Neural progenitor cell (in vitro differentiated cells): ENCODE data around the gene PROSER2. TPM values are rescaled to one million over a fixed set of nuclear protein-coding genes. Genes with fewer than 3 reads are reported as not detected.

Experiments used
- DNase-seq: peaks from one replicate; pipeline ENCODE4 v3.0.0-alpha.2; 2016; ENCODE audit warnings: low spot score
- H2AFZ ChIP-seq: fragments of 200-600 bp; sonication (generic); replicated peaks from 2 replicates; pipeline ENCODE4 v1.6.1; 2016; ENCODE audit warnings: antibody characterized with exemption
- H3F3A ChIP-seq: fragments of 200-600 bp; sonication (generic); 2 replicates; pipeline ENCODE4 v1.6.1; 2016; ENCODE audit warnings: antibody characterized with exemption, low read depth
- H3K27ac ChIP-seq: fragments of 200-600 bp; sonication (generic); 2 replicates; pipeline ENCODE4 v1.5.1; 2016; ENCODE audit warnings: mild to moderate bottlenecking
- H3K27me3 ChIP-seq: fragments of 200-600 bp; sonication (generic); 2 replicates; pipeline ENCODE4 v1.6.1; 2016; ENCODE audit warnings: mild to moderate bottlenecking, moderate library complexity
- H3K36me3 ChIP-seq: fragments of 200-600 bp; sonication (generic); 2 replicates; pipeline ENCODE4 v1.5.1; 2016
- H3K4me1 ChIP-seq: fragments of 200-600 bp; sonication (generic); 2 replicates; pipeline ENCODE4 v1.6.1; 2016; ENCODE audit warnings: mixed run types
- H3K4me2 ChIP-seq: fragments of 200-600 bp; sonication (generic); 2 replicates; pipeline ENCODE4 v1.6.1; 2016
- H3K4me3 ChIP-seq: fragments of 200-600 bp; sonication (generic); 2 replicates; pipeline ENCODE4 v1.5.1; 2016
- H3K79me2 ChIP-seq: fragments of 200-600 bp; sonication (generic); 2 replicates; pipeline ENCODE4 v1.6.1; 2016; ENCODE audit warnings: low read depth
- H3K9ac ChIP-seq: fragments of 200-600 bp; sonication (generic); 2 replicates; pipeline ENCODE4 v1.6.1; 2016
- H3K9me3 ChIP-seq: fragments of 200-600 bp; sonication (generic); 2 replicates; pipeline ENCODE4 v1.5.1; 2016; ENCODE audit warnings: low read depth
- H4K20me1 ChIP-seq: fragments of 200-600 bp; sonication (generic); 2 replicates; pipeline ENCODE4 v1.6.1; 2016; ENCODE audit warnings: low read depth
- H3K27ac Mint-ChIP-seq: 3 replicates; pipeline ENCODE4 v1.8.0; 2021; ENCODE audit warnings: mixed read lengths
- H3K27me3 Mint-ChIP-seq: 2 replicates; pipeline ENCODE4 v1.8.0; 2022; ENCODE audit warnings: low read depth, mild to moderate bottlenecking, inconsistent platforms, moderate library complexity, mixed read lengths; ENCODE audit not compliant: insufficient read depth
- H3K36me3 Mint-ChIP-seq: 3 replicates; pipeline ENCODE4 v1.8.0; 2021; ENCODE audit warnings: mixed read lengths
- H3K4me1 Mint-ChIP-seq: 3 replicates; pipeline ENCODE4 v1.8.0; 2021; ENCODE audit warnings: mixed read lengths
- H3K4me3 Mint-ChIP-seq: 3 replicates; pipeline ENCODE4 v1.8.0; 2021; ENCODE audit warnings: mild to moderate bottlenecking, moderate library complexity, mixed read lengths
- H3K9me3 Mint-ChIP-seq: 3 replicates; pipeline ENCODE4 v1.8.0; 2020; ENCODE audit warnings: mixed read lengths
- EZH2 ChIP-seq: fragments of 200-600 bp; sonication (generic); IDR thresholded peaks from 2 replicates; pipeline ENCODE4 v1.6.1; 2017; ENCODE audit warnings: antibody characterized with exemption, mild to moderate bottlenecking, moderate library complexity
- EZH2phosphoT487 ChIP-seq: fragments of 200-600 bp; sonication (generic); IDR thresholded peaks from 2 replicates; pipeline ENCODE4 v1.6.1; 2017; ENCODE audit warnings: antibody characterized with exemption
- total RNA-seq: library from RNA; depleted of rRNA; stranded (reverse); fragments of >200 nt; gene quantifications from 2 replicates; pipeline ENCODE4 v1.2.3, GENCODE V29; 2015; ENCODE audit warnings: low replicate concordance
- TF ChIP-seq, protein P1 (sequence below): fragments of 200-600 bp; sonication (generic); IDR thresholded peaks from 2 replicates; pipeline ENCODE4 v1.5.1; 2017; ENCODE audit warnings: antibody characterized with exemption, mild to moderate bottlenecking

Gene PROSER2
- total RNA-seq, 1 donor from 2014 or later = 2.3 TPM

DNA sequence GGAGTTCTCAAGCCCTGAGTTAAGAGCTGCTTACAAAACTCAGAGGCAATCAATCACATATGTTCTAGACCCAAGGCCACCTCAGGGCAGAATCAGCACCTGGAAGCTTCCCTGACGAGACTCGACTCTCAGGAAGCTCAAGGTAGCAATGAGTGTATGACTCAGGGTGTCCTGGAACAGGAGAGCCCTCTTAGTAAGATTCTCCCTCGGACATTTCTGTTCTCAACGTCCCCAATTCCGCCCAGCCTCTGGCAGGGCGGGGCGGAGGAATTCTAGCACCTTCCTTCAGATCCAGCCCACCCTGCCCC is 39.6 kb upstream of the PROSER2 start:
- Histone ChIP-seq H3K36me3 (no peaks in the 10 kb centered on the region), H3K4me1 (no peaks in the 10 kb centered on the region), H4K20me1 (no peaks in the 10 kb centered on the region), H3K9ac (no peak overlapping the region), H3F3A (no peaks in the 10 kb centered on the region), H2AFZ (no peak overlapping the region), H3K9me3 (no peaks in the 10 kb centered on the region), H3K4me2 (no peak overlapping the region), H3K79me2 (no peaks in the 10 kb centered on the region), H3K27ac (no peak overlapping the region), H3K27me3 (no peaks in the 10 kb centered on the region), H3K4me3 (no peak overlapping the region)
- DNase-seq = no peak
- H3K36me3 Mint-ChIP-seq = no peaks in the 10 kb centered on the region
- no peak overlapping the region for H3K27ac Mint-ChIP-seq
- TF ChIP-seq, protein P1, sequence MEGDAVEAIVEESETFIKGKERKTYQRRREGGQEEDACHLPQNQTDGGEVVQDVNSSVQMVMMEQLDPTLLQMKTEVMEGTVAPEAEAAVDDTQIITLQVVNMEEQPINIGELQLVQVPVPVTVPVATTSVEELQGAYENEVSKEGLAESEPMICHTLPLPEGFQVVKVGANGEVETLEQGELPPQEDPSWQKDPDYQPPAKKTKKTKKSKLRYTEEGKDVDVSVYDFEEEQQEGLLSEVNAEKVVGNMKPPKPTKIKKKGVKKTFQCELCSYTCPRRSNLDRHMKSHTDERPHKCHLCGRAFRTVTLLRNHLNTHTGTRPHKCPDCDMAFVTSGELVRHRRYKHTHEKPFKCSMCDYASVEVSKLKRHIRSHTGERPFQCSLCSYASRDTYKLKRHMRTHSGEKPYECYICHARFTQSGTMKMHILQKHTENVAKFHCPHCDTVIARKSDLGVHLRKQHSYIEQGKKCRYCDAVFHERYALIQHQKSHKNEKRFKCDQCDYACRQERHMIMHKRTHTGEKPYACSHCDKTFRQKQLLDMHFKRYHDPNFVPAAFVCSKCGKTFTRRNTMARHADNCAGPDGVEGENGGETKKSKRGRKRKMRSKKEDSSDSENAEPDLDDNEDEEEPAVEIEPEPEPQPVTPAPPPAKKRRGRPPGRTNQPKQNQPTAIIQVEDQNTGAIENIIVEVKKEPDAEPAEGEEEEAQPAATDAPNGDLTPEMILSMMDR = no peak
- TF ChIP-seq EZH2 = no peak
- TF ChIP-seq EZH2phosphoT487 = no peak
- H3K4me3 Mint-ChIP-seq = no peak overlapping the region
- H3K9me3 Mint-ChIP-seq = no peaks in the 10 kb centered on the region
- no peaks in the 10 kb centered on the region for H3K4me1 Mint-ChIP-seq
- no peaks in the 10 kb centered on the region for H3K27me3 Mint-ChIP-seq

DNA sequence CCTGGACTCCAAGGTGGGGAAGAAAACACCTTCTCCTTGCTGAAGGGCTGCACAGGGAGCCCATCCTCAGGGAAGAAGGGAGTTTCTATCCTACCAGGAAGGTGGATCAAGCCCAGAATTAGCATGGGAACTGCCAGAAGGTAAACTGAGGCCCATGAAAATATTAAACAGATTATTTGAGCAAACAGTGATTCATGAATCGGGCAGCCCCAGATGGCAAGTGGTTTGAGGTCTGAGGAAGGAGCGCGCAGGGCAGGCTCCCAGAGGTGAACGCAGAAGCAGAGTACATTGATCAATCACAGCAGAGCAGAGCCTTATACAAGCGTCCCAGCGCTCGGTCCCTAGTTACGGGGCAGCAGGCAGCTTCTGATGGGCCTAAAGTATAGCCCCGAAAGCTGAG is 35.8 kb upstream of the PROSER2 start:
- Histone ChIP-seq H3K27ac (no peak overlapping the region), H3K9me3 (no peaks in the 10 kb centered on the region)
- TF ChIP-seq EZH2phosphoT487 (no peak), EZH2 (no peak)
- TF ChIP-seq, protein P1 = no peak

DNA sequence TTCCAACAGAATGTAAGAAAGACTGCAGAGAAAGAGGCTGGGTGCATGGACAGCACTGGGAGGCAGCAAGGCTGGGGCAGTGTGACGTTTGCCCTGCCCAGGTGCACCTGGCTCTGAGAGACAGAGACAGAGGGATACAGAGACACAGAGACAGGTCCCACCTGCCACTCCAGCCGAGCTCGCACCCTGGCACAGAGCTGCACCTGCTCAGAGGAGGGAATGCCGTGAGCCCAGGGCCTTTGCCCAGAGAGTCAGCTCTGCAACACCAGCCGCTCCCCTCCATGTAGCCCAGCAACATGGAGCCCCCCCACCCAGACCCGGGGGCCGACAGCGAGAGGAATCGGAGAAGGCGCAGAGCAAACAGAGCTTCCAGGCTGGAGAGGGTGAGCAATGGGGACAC is 35.3 kb upstream of the PROSER2 start:
- Histone ChIP-seq H3K4me2 (no peak overlapping the region), H3F3A (no peaks in the 10 kb centered on the region), H3K27ac (no peak overlapping the region), H3K27me3 (no peaks in the 10 kb centered on the region), H4K20me1 (no peaks in the 10 kb centered on the region), H3K9ac (no peak overlapping the region), H3K4me1 (no peaks in the 10 kb centered on the region), H2AFZ (no peak overlapping the region), H3K79me2 (no peaks in the 10 kb centered on the region), H3K4me3 (no peak overlapping the region), H3K36me3 (no peaks in the 10 kb centered on the region), H3K9me3 (no peaks in the 10 kb centered on the region)
- Mint-ChIP-seq H3K4me3 (no peak overlapping the region), H3K9me3 (peaks cover 5% of the 10 kb centered on the region), H3K27ac (no peak overlapping the region), H3K4me1 (no peaks in the 10 kb centered on the region), H3K36me3 (no peaks in the 10 kb centered on the region), H3K27me3 (no peaks in the 10 kb centered on the region)
- TF ChIP-seq EZH2phosphoT487 (no peak), EZH2 (no peak)
- TF ChIP-seq, protein P1 = no peak
- DNase-seq = no peak

More for the DNA sequence above, 35.8 kb upstream of the PROSER2 start:
- H2AFZ ChIP-seq = no peak overlapping the region
- Mint-ChIP-seq H3K27me3 (no peaks in the 10 kb centered on the region), H3K4me3 (no peak overlapping the region), H3K36me3 (no peaks in the 10 kb centered on the region), H3K9me3 (peaks cover 3% of the 10 kb centered on the region), H3K4me1 (no peaks in the 10 kb centered on the region), H3K27ac (no peak overlapping the region)
- H3F3A ChIP-seq = no peaks in the 10 kb centered on the region
- H3K4me1 ChIP-seq = no peaks in the 10 kb centered on the region
- H3K27me3 ChIP-seq = no peaks in the 10 kb centered on the region
- DNase-seq = no peak
- H3K9ac ChIP-seq = no peak overlapping the region
- no peaks in the 10 kb centered on the region for H4K20me1 ChIP-seq
- no peaks in the 10 kb centered on the region for H3K79me2 ChIP-seq
- no peaks in the 10 kb centered on the region for H3K36me3 ChIP-seq
- no peak overlapping the region for H3K4me3 ChIP-seq
- no peak overlapping the region for H3K4me2 ChIP-seq

DNA sequence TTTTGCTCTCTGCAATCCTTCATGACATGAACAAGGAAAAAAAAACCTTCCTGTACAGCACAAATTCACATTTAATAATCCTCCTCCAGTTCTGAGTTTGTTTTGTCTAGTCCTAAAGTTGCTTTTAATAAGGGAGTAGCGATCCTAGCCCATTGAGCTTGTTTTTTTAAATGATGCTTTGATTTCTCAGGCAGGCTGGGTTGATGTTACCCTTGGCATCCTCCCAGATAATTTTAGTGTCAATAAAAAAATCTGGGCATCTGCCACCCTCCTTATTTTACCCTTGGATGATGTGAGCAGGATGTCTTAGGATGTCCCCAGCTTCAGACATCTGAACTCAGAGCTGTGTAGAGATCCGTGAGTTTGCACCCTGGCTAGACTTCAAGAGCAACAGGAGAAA is 33.9 kb upstream of the PROSER2 start:
- Mint-ChIP-seq H3K4me1 (no peaks in the 10 kb centered on the region), H3K9me3 (peaks cover 11% of the 10 kb centered on the region), H3K4me3 (no peak overlapping the region), H3K27me3 (no peaks in the 10 kb centered on the region), H3K36me3 (no peaks in the 10 kb centered on the region), H3K27ac (no peak overlapping the region)
- Histone ChIP-seq H3K27me3 (no peaks in the 10 kb centered on the region), H3K9ac (no peak overlapping the region), H3K36me3 (no peaks in the 10 kb centered on the region), H3K9me3 (no peaks in the 10 kb centered on the region), H3K79me2 (no peaks in the 10 kb centered on the region), H3K4me2 (no peak overlapping the region), H3K27ac (no peak overlapping the region), H4K20me1 (no peaks in the 10 kb centered on the region), H3F3A (no peaks in the 10 kb centered on the region), H3K4me3 (no peak overlapping the region), H2AFZ (no peak overlapping the region), H3K4me1 (no peaks in the 10 kb centered on the region)
- DNase-seq = no peak
- no peak for TF ChIP-seq EZH2
